ENCODE measurements around the gene AK8.

- no peak for TF ChIP-seq CTCF (conservative IDR thresholded peaks at IDR 0.05; ENCODE audit: low read depth, low read length)
- no peak for TF ChIP-seq ELK1 (IDR thresholded peaks at IDR 0.05; ENCODE audit: borderline replicate concordance, low read depth, low read length)
These were observed 44.4 kb downstream of the AK8 start for GRCh38 chr9:132833550-132834121.

All from IMR-90 (cell line).